Fibroblast of gingiva (primary cell): Measurements from ENCODE around the gene SMOC1.

Experiments used
- DNase-seq: peaks from one replicate; pipeline ENCODE4 v3.0.0-alpha.2; 2011; ENCODE audit warnings: low read depth

The SMOC1 gene

GRCh38 chr14:70011098-70011497 is 131.9 kb downstream of the SMOC1 start:
- no peak for DNase-seq

GRCh38 chr14:70011708-70012107 is 132.5 kb downstream of the SMOC1 start:
- no peak for DNase-seq

DNA sequence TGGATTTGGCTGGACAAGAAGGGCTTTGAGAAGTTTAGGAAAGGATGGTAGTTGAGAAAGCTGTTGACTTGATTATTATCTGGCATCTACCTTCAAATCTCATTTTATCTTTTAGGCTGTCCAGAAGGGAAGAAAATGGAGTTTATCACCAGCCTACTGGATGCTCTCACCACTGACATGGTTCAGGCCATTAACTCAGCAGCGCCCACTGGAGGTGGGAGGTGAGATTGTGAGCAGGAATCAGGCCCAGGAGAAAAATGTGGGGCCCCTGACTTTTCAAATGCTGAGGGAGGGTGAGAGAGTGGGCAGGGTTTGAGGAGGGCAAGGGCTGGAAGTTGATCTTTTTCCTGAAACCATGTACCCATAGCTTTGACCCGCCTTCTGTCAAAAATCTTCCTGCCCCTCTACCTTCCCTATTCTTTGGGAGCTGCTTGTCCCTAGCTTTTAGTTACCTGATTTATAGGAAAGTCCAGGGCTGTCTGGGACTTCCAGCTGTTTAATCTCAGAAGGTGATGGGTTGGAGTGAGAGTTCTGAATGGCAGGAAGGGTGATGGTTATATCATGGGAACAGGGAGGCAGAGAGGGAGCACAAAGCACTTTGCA is 134.2 kb downstream of the SMOC1 start:
- DNase-seq, result no peak

DNA sequence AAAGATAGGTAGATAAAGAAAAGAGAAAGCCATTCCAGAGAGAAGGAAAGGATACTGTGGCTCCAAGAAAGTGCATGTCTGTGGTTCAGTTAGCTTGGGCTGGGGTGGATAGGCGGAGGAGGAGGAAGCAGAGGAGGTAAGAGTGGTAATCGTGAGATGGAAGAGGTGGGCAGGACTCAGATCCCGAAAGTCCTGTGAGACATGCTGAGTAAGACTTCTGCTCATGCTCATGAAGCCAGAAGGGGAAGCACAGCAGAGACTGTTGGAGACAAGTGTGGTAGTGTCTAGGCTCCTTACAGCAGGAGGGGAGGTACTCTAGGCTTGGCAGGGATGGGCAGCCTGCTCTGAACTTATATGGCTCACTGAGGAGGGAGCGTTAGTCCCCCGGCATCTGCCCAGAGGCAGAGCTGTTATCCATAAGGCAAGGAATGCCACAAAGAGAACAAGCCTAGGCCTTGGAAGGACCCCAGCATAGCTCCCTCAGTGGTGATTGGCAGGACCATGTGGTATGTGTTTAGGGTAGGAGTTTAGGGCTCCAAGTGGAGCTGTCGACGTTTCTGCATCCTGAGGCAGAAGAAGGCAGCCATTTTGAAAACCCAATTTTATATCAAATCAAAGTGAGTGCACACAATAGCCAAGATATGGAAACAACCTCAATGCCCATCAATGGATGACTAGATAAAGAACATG is 135.3 kb downstream of the SMOC1 start:
- DNase-seq, result no peak

GRCh38 chr14:70018230-70018629 is 139.0 kb downstream of the SMOC1 start:
- no peak for DNase-seq

- DNase-seq, result peak; percentile 44
These were observed 139.5 kb downstream of the SMOC1 start for GRCh38 chr14:70018713-70019211.

- DNase-seq, result no peak
These were observed 140.5 kb downstream of the SMOC1 start for GRCh38 chr14:70019695-70020094.

DNA sequence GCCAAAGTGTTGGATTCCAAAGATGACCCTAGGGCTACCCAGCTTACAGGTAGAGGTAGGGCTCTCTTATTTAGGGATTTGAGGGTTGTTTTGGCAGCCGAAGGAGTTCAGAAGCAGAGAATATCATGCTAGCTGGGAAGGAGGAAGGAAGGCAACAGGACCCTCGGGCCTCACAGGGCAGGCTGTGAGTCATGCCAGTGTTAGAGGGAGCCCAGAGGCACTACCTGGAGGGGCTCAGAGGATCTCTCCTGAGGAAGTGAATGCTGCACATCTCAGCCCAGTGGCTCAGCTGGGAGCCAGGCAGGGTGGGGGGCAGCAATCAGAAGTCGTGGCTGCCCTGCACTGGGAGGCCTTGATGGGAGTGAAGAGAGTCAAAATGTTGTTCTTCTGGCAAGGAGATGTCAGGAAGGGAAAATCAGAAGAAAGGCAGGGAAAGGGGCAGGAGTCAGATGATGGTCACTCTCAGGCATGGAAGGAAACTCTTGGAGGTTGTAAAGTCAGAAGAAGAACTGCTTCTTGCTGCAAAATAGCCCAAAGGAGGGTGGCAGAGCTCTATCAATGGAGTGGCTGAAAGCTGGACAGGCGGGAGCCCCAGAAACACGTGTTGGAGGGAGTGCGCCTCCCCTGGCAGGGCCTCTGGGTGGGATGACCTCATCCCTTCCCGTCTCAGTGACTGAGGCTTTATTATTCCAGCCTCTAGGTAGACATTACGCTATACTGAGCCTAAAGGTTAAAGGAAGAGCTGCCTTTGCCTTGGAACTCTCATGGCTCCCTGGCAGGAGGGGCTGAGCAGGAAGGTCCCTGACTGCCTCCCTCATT is 141.3 kb downstream of the SMOC1 start:
- DNase-seq, result no peak

DNA sequence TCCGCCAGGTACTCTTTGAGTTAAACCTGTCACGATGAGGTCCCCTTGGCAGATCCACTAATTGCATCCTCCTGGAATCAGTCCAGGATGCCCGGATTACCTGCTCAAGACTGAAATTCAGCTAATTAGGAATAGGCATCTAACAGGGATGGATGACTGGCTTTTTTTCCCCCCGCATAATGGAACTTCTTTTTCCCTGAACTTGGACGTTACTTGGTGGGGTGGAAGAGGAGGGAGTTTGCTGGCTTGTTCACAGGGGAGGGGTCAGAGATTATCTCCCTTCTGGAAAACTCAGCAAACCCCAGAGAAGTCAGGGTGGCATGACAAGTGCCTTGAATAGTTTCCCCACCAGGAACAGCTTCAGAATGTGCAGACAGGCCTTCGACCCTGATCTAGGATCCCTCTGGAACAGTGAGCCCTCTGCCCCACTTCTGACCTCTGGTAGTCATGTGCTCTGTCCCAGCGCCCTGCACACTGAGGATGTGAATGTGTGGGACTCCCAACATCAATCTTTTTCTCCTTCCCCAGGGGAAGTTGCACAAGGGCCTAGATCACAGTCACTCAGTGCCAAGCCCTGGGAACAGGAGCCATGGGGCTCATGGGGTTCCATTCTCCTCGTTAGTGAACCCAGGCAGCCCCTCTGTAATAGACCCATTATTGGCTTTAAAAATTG is 142.5 kb downstream of the SMOC1 start:
- no peak for DNase-seq

DNA sequence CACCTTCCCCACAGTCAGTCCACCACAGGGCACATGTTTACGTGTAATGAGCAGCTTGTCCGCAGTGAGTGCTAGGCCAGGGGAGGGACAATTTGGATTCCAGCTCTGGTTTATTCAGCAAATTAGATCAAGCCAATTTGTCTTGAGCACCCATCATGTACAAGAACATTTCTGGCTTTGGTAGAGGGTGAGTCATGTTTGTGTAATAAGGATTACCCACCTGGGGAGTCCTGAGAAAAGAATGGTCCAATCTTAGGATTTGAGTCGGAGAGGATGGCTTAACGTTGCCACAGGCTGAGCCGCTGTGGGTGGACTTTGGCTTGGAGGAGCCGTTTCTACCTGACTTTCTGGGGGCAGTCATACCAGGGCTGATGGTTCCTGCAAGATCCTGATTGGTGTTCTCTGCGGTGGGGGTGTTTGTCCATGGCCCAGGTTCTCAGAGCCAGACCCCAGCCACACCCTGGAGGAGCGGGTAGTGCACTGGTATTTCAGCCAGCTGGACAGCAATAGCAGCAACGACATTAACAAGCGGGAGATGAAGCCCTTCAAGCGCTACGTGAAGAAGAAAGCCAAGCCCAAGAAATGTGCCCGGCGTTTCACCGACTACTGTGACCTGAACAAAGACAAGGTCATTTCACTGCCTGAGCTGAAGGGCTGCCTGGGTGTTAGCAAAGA is 143.7 kb downstream of the SMOC1 start:
- no peak for DNase-seq

GRCh38 chr14:70023871-70024270 is 144.7 kb downstream of the SMOC1 start:
- no peak for DNase-seq

- peak; percentile 8 for DNase-seq
These were observed 148.7 kb downstream of the SMOC1 start for GRCh38 chr14:70027785-70028428.

GRCh38 chr14:70029296-70030132 is 150.3 kb downstream of the SMOC1 start:
- DNase-seq, result no peak

DNA sequence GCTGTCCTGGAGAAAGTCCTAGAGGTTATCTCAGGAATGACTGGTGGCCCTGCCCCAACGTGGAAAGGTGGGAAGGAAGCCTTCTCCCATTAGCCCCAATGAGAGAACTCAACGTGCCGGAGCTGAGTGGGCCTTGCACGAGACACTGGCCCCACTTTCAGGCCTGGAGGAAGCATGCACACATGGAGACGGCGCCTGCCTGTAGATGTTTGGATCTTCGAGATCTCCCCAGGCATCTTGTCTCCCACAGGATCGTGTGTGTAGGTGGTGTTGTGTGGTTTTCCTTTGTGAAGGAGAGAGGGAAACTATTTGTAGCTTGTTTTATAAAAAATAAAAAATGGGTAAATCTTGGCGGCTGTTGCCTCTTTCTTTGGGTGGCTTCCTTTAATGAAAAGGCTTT is 152.8 kb downstream of the SMOC1 start:
- DNase-seq, result no peak

DNA sequence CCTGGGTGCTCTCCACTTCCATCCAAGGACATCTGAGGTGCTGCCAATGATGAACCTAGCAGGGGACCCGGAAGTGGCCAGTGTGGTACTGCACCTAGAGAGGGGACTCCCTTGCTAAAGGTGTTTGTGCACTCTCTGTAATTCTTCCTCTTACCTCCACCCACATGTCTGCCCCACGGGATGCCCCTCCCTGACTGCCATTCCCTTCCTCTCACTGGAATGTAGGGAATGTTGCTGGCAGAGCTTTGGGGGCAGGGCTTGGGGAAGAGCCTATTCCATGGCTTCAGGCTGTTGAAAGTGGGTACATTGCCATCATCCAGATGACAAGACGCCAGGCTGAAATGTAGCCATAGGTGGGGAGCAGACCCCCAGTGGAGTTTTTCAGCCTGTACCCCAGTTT is 153.2 kb downstream of the SMOC1 start:
- no peak for DNase-seq

DNA sequence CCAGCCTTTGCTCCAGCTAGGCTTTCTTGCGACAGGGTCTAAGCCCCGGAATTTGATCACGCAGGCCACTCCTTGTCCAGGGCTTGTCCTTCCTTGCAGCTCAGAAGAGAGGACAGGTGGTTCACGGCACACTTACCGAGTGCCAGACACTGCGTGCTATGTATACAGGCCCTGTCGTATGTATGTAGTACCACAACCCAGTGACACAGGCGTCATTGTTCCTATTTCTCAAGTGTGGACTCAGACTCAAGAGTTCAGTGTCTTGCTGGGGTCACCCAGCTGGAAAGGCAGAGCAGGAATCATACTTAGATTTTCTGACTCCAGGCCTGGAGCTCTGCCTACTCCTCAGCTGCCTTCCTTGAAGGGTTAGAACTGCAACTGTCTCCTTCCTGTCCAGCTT is 153.9 kb downstream of the SMOC1 start:
- DNase-seq, result no peak

DNA sequence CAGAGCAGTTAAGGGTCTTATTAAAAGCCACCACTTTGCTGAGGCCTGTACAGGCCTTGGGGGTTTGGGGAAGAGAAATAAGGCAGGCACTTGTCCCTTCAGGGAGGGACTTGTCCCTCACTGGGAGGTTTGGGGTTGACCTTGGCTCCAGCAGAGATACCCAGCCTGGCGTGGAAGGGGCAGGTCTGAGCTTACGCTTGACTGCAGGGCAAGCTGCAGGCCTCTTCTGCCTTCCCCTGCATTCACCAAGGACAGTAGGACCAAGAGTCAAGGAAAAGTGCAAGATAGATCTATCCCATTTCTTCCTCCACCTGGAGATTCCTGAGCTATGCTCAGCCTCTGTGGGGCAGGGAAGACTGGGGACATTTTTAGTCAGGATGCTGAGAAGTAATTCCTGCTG is 154.3 kb downstream of the SMOC1 start:
- no peak for DNase-seq

- DNase-seq, result no peak
These were observed 155.0 kb downstream of the SMOC1 start for GRCh38 chr14:70034257-70034656.

GRCh38 chr14:70036665-70037064 is 157.4 kb downstream of the SMOC1 start:
- no peak for DNase-seq

GRCh38 chr14:70043001-70043400 is 163.8 kb downstream of the SMOC1 start:
- no peak for DNase-seq
